Colonic mucosa (tissue), 4 donors: ENCODE results near the gene THOC2. TPM values are rescaled to one million over a fixed set of nuclear protein-coding genes. Genes with fewer than 3 reads are reported as not detected.
A peak's percentile ranks its signal among the peaks of the same experiment; 100 is the strongest.
"Not testable (repeated sequence)": the region's sequence is repeated elsewhere in the genome, so short reads cannot be mapped to it uniquely, and the experiment has no call there.

ENCODE experiments used
- DNase-seq: peaks from one replicate; pipeline ENCODE4 v3.0.0-alpha.2; 2020
- H3K27ac ChIP-seq: fragments of 200-600 bp; one replicate; pipeline ENCODE4 v1.8.0; 2021
- H3K27me3 ChIP-seq: fragments of 200-600 bp; one replicate; pipeline ENCODE4 v1.8.0; 2021
- H3K36me3 ChIP-seq: fragments of 200-600 bp; one replicate; pipeline ENCODE4 v1.8.0; 2021
- H3K4me1 ChIP-seq: fragments of 200-600 bp; one replicate; pipeline ENCODE4 v1.8.0; 2021; ENCODE audit warnings: mild to moderate bottlenecking
- H3K4me3 ChIP-seq: fragments of 200-600 bp; one replicate; pipeline ENCODE4 v1.8.0; 2021
- H3K9ac ChIP-seq, 2 donors: one replicate each; pipeline ENCODE4 v1.7.0; 2013; ENCODE audit warnings: control low read depth in 2 of 2, low read depth in 2 of 2, low read length in 2 of 2
- H3K9me3 ChIP-seq: fragments of 200-600 bp; one replicate; pipeline ENCODE4 v1.8.0; 2021
- intact Hi-C: fragments of 100-400 bp; cut with DNase I; formaldehyde crosslinking; loops from one replicate; pipeline ENCODE4 v1.14.1; 2022
- total RNA-seq, 2 donors: library from RNA; stranded (reverse); fragmentation: NEBNext Ultra II Directional in 1 of 2; extraction: Animal tissue kit (Norgen Biotek cat#: 25700) in 1 of 2; gene quantifications; one replicate each; pipeline ENCODE4 v1.2.1, GENCODE V29; 2021
- TF ChIP-seq, protein P1 (sequence below): fragments of 200-600 bp; IDR thresholded peaks from one replicate; pipeline ENCODE4 v1.8.0; 2022; ENCODE audit warnings: antibody characterized with exemption, mild to moderate bottlenecking
- donor health status: healthy.
- donor health status: DM: no; HTN: no; CAD: no.
- donor health status: DM: no; HTN: no; CAD: no.

THOC2 gene
- total RNA-seq, 2 donors from 2014 or later, result 60.7 to 68.2 TPM

DNA sequence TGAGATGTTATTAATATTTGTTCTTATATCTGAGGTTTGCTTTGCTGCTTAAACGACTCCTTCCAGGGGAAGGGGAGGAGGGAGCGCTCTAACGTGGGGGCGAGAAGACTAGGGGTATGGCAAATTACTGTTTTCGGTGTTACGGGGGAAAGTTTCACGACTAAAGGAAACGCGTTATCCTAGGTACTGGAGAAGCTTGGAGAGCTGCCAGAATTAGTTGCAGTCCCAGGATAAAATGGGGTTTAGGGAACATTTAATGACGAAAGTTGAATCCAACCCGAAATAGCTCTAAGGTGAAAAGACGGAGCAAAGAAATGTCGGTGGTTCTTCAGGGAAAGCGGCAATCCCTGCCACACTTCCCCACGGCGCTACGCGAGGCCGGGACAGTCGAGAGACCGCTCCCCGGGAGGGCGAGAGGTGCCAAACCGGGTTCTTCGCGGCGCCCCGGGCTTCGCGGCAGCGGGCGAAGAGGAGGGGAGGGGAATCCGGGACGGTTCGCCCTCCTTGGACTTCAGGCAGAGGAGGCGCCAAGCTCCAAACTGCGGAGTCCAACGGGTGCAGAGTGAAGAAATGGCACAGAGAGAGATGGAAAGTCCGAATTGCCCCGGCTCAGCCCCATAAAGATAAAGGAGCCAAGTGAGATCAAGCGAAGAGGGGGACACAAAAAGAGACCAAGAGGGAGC lies 724 bp downstream of the THOC2 start:
- no peaks in the 10 kb centered on the region for H3K4me1 ChIP-seq
- DNase-seq, result peak; percentile 32
- intact Hi-C loops, result no loop called here

DNA sequence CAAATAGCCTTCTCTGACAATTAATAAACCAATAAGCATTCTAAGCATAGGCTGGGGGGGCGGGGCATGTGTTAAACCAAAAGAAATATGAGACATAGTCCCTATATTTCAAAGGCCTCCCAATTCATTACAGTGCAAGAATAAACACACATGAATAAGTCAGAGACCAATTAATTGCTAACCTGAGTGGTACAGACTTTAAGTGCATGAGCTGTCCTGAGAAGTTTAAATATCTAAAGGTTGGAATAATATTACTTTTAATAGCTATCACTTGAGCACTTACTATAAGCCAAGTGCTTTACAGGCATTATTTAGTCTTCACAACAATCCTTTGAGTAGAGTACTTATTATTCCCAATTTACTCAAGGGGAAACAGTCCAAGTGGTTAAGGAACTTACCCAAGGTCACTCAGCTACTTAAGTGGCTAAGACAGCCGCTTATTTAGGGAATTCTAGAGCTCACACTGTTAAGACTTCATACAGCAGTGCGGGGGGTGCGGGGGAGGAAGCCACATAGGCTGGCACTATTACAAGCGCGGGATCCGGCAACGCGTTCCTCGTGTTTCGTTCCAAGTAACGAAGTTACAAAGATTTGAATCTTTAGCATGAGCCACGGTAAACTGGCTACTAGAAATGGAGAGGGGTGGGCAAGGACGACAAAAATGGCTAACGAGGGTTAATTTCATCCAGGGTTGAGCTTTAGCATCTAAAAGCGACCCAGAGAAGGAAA lies 1.4 kb downstream of the THOC2 start:
- DNase-seq, result peak; percentile 23
- Histone ChIP-seq H3K27me3 (no peaks in the 10 kb centered on the region), H3K27ac (peak overlapping the region; percentile 69), H3K36me3 (no peaks in the 10 kb centered on the region), H3K4me3 (peak overlapping the region; percentile 53), H3K4me1 (no peaks in the 10 kb centered on the region), H3K9ac (peak overlapping the region; percentile 83 to 84), H3K9me3 (no peaks in the 10 kb centered on the region)
- intact Hi-C loops, result no loop called here
- TF ChIP-seq, protein P1, sequence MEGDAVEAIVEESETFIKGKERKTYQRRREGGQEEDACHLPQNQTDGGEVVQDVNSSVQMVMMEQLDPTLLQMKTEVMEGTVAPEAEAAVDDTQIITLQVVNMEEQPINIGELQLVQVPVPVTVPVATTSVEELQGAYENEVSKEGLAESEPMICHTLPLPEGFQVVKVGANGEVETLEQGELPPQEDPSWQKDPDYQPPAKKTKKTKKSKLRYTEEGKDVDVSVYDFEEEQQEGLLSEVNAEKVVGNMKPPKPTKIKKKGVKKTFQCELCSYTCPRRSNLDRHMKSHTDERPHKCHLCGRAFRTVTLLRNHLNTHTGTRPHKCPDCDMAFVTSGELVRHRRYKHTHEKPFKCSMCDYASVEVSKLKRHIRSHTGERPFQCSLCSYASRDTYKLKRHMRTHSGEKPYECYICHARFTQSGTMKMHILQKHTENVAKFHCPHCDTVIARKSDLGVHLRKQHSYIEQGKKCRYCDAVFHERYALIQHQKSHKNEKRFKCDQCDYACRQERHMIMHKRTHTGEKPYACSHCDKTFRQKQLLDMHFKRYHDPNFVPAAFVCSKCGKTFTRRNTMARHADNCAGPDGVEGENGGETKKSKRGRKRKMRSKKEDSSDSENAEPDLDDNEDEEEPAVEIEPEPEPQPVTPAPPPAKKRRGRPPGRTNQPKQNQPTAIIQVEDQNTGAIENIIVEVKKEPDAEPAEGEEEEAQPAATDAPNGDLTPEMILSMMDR, result no peak

More for the DNA sequence above, 724 bp downstream of the THOC2 start:
- H3K36me3 ChIP-seq, result no peaks in the 10 kb centered on the region
- H3K9me3 ChIP-seq, result no peaks in the 10 kb centered on the region
- no peaks in the 10 kb centered on the region for H3K27me3 ChIP-seq
- peak overlapping the region; percentile 69 for H3K27ac ChIP-seq
- peak overlapping the region; percentile 53 for H3K4me3 ChIP-seq
- TF ChIP-seq, protein P1, result no peak
- peak overlapping the region; percentile 83 to 84 for H3K9ac ChIP-seq

DNA sequence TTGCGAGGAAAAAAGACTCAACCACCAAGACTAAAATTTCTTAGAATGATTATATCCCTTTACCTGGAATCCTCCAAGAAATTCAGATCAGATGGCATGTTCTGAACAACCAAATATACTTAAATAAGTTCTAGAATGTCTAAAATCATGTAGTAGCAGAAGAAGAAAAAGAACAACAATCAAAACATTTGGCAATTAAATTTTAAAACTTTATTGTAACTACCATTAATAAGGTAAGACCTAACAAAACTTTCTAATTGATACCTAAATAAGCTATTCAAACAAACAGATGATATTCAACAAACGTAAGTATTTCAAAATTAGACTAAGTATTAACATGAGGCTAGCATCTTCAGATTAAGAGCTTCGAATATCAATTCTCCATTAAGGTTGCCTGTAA lies 4.3 kb downstream of the THOC2 start:
- DNase-seq, result no peak
- intact Hi-C loops, result no loop called here
- Histone ChIP-seq H3K27ac (no peak overlapping the region), H3K27me3 (no peaks in the 10 kb centered on the region), H3K4me1 (no peaks in the 10 kb centered on the region), H3K4me3 (no peak overlapping the region), H3K9ac (no peak overlapping the region), H3K9me3 (no peaks in the 10 kb centered on the region), H3K36me3 (no peaks in the 10 kb centered on the region)
- TF ChIP-seq, protein P1, result no peak

DNA sequence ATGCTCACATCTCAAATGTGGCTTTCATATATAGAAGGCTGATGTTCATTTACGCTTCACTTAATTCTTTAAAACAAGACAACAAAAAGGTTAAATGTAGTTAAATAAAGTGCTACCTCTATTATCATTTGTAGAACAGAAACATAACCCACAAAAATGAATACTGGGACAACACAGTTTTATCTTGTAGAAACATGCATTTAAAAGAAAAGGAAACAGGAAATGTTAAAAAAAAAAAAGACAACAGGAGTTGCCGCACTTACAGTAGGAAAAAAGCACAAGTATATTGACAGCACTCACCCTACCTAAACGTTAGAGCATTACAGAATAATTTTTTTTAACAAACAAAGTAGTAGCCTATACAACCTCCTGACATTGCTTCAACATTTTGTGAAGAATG lies 4.8 kb downstream of the THOC2 start:
- H3K36me3 ChIP-seq, result no peaks in the 10 kb centered on the region
- no peaks in the 10 kb centered on the region for H3K27me3 ChIP-seq
- intact Hi-C loops, result no loop called here
- no peak overlapping the region for H3K4me3 ChIP-seq
- no peak overlapping the region for H3K9ac ChIP-seq
- H3K27ac ChIP-seq, result no peak overlapping the region
- TF ChIP-seq, protein P1, result no peak
- no peak for DNase-seq
- no peaks in the 10 kb centered on the region for H3K9me3 ChIP-seq
- no peaks in the 10 kb centered on the region for H3K4me1 ChIP-seq

DNA sequence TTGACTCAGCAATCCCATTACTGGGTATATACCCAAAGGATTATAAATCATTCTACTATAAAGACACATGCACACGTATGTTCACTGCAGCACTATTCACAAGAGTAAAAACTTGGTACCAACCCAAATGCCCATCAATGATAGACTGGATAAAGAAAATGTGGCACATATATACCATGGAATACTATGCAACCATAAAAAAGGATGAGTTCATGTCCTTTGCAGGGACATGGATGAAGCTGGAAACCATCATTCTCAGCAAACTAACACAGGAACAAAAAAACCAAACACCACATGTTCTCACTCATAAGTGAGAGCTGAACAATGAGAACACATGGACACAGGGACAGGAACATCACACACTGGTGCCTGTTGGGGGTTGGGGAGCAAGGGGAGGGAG lies 10.7 kb downstream of the THOC2 start:
- H3K4me1 ChIP-seq, intact Hi-C loops, H3K9me3 ChIP-seq, H3K27ac ChIP-seq, H3K4me3 ChIP-seq, H3K27me3 ChIP-seq, DNase-seq, H3K9ac ChIP-seq, H3K36me3 ChIP-seq: not testable (repeated sequence)

DNA sequence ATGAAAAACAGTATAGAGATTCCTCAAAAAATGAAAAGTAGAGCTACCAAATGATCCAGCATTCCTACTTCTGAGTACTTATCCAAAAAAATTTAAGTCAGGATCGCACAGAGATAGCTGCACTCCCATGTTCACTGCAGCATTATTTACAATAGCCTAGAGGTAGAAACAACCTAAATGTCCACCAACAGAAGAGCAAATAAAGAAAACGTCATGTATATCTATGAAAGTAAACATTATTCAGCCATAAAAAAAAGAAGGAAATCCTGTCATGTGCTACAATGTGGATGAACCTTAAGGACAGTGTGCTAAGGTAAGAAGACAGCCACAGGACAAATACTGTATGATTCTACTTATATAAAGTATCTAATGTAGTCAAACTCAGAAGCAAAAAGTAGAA lies 12.4 kb downstream of the THOC2 start:
- H3K36me3 ChIP-seq, result no peaks in the 10 kb centered on the region
- no peaks in the 10 kb centered on the region for H3K27me3 ChIP-seq
- no peaks in the 10 kb centered on the region for H3K9me3 ChIP-seq
- no peak for DNase-seq
- H3K9ac ChIP-seq, result no peak overlapping the region
- H3K4me3 ChIP-seq, result no peak overlapping the region
- intact Hi-C loops, result no loop called here
- H3K27ac ChIP-seq, result peak overlapping the region; percentile 6
- no peaks in the 10 kb centered on the region for H3K4me1 ChIP-seq
- TF ChIP-seq, protein P1, result no peak
